GM18505 (cell line): ENCODE results near the gene MAP3K14.

Experiments used
- ATAC-seq: cut with Tn5 transposase; IDR thresholded peaks from one replicate; pipeline ENCODE4 v1.9.1; 2021; ENCODE audit not compliant: unreplicated experiment
- POLR2A ChIP-seq: IDR thresholded peaks from 4 replicates; pipeline ENCODE4 v1.6.1; 2011; ENCODE audit warnings: borderline replicate concordance; ENCODE audit not compliant: insufficient read depth, insufficient read length; ENCODE audit errors: extremely low read depth

Gene MAP3K14

GRCh38 chr17:45332505-45332904, 15.7 kb upstream of the MAP3K14 start:
- no peak for TF ChIP-seq POLR2A

GRCh38 chr17:45326626-45327025, 9.8 kb upstream of the MAP3K14 start:
- no peak for TF ChIP-seq POLR2A
- ATAC-seq: no peak

More at GRCh38 chr17:45332505-45332904, 15.7 kb upstream of the MAP3K14 start:
- ATAC-seq: no peak

- no peak for TF ChIP-seq POLR2A
- no peak for ATAC-seq
These were observed 9.0 kb upstream of the MAP3K14 start for GRCh38 chr17:45325810-45326209.

DNA sequence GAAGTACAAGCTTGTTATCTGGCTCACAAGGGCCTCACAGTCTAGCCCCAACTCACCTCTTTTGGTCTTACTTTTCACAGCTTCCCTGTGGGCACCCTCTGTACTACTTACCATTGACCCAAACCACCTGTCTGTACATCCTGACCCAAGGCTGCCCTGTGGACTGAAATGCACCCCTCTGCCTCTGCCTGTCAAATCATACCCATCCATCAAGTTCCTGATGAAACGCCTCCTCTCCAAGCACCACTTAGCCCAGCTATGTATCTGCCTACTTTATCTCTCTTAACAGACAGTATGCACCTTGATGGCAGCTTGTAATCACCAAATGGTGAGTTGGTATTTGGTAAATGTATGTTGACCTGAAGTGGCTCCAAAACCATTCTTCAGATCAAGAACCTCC, 7.5 kb upstream of the MAP3K14 start:
- ATAC-seq: no peak
- TF ChIP-seq POLR2A: no peak

- no peak for TF ChIP-seq POLR2A
- ATAC-seq: no peak
These were observed 5.3 kb upstream of the MAP3K14 start for GRCh38 chr17:45322168-45322567.

DNA sequence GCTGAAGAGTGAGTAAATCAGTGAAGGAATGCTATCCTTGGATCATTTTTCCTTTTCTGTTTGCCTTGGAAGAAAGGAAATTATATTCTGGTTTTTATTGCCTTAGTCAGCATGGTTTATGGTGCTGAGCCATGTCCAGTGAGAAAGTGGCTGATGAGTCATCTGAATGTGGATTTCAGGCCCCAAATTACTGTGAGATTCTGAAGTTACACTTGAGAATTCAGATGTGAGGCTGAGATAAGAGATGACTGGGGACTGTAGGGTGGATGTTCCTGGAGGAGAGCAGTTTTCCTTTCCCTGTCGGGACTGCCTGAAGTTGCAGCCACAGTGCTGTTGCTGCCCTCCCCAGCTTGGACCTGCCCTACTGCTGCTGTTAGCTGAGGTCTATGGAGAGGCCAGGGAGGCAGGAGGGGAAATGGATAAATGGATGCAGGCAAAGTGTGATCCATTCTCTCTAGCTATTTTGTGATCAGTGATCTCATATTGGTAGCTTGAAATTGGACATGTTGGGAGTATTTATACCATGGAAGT, 4.2 kb upstream of the MAP3K14 start:
- TF ChIP-seq POLR2A: no peak
- ATAC-seq: no peak

- no peak for TF ChIP-seq POLR2A
- ATAC-seq: no peak
These were observed 3.6 kb upstream of the MAP3K14 start for GRCh38 chr17:45320349-45320930.

DNA sequence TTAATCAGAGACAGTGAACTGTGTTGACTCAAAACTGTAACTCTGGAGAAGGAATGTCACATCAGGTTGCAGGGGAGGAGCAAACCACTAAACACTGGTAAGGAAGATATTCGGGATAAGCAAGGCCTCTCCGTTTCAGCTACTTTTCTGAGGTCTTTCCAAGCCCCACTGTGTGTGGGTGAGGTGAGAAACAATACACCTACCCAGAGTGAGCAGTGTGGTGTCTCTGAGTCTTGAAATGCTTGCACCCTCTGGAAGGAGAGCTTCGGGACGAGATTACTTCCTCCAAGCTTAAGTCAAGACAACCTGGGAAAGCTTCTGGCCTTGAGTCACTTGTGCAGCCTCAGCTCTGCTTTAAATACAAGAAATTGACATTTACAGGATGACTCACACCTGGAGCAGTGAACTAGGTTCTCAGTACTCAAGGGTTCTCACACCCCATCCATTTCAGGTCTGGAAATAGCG, 2.5 kb upstream of the MAP3K14 start:
- no peak for ATAC-seq
- no peak for TF ChIP-seq POLR2A

- TF ChIP-seq POLR2A: no peak
- no peak for ATAC-seq
These were observed 1.9 kb upstream of the MAP3K14 start for GRCh38 chr17:45318561-45319230.

DNA sequence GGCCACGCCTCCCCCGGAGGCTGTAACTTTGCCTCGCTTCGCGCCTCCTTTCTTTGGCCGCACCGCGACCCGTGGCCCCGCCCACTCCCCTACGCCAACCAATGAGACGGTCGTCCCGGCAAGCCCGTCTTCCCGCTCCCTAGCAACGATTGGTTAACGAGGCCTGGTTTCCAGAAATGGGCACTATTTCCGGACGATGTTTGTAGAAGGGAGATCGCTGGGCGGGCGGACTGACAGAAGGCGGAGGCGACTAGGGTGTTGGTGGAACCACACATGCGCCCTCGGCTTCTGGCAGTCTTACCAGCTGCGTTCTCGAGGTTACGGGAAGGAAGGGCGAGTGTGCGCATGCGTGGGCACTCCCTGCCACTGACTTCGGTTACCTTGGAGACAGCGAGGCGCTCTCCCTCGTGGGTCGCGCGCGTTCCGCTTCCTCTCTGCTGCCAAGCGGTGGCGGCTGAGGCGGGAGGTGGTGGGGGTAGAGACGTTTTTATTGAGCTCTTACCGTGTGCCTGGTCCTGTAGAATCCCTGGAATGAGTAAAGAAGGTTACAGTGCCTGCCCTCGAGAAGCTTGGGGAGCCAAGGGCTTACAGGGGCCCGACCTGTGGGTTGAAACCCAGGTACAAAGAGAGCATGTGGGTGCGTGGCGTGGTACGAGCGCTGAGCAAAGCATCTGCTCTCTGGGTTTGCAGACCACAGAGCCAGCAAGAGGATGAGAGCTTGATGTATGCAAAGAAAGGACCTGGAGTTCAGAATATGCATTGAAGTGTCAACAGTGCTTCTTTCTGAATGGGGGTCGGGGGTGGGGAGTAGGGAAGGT, 500 bp upstream of the MAP3K14 start:
- peak; percentile 67 for ATAC-seq
- TF ChIP-seq POLR2A: peak; percentile 30

- TF ChIP-seq POLR2A: no peak
- no peak for ATAC-seq
These were observed 979 bp downstream of the MAP3K14 start for GRCh38 chr17:45315648-45316433.

- no peak for ATAC-seq
- peak; percentile 36 for TF ChIP-seq POLR2A
These were observed 1.8 kb downstream of the MAP3K14 start for GRCh38 chr17:45314741-45315647.
